Mucosa of descending colon (tissue), 3 donors: ENCODE measurements around the gene CLEC10A. TPM values are rescaled to one million over a fixed set of nuclear protein-coding genes. Genes with fewer than 3 reads are reported as not detected.

ENCODE experiments used
- ATAC-seq: fragments of 200-7000 bp; cut with Tn5 transposase; one replicate; pipeline ENCODE4 v1.9.1; 2020; ENCODE audit warnings: mild to moderate bottlenecking, moderate library complexity
- DNase-seq, 3 donors: peaks; one replicate each; pipeline ENCODE4 v3.0.0-alpha.2; 2020
- H3K36me3 ChIP-seq: fragments of 200-600 bp; one replicate; pipeline ENCODE4 v1.8.0; 2021; ENCODE audit warnings: low read depth, mild to moderate bottlenecking
- H3K4me1 ChIP-seq: fragments of 200-600 bp; one replicate; pipeline ENCODE4 v1.8.0; 2021; ENCODE audit warnings: low read depth, mild to moderate bottlenecking
- H3K4me3 ChIP-seq: fragments of 200-600 bp; one replicate; pipeline ENCODE4 v1.8.0; 2021; ENCODE audit warnings: mild to moderate bottlenecking
- H3K9me3 ChIP-seq: fragments of 200-600 bp; one replicate; pipeline ENCODE4 v1.8.0; 2021; ENCODE audit warnings: mild to moderate bottlenecking
- CTCF ChIP-seq: fragments of 200-600 bp; IDR thresholded peaks from one replicate; pipeline ENCODE4 v1.8.0; 2022; ENCODE audit warnings: antibody characterized with exemption, mild to moderate bottlenecking
- intact Hi-C, 2 donors: fragments of 100-400 bp; cut with DNase I in 1 of 2; cut with micrococcal nuclease in 1 of 2; formaldehyde crosslinking; loops; one replicate each; pipeline versions ENCODE4 v1.11.0 to v1.11.1; 2022; cut with DNase I, micrococcal nuclease
- total RNA-seq, 3 donors: library from RNA; stranded (reverse); fragmentation: NEBNext Ultra II Directional in 2 of 3; extraction: Animal tissue kit (Norgen Biotek cat#: 25700) in 2 of 3; gene quantifications; one replicate each; pipeline versions ENCODE4 v1.2.1 to v1.2.4, GENCODE V29; 2021 to 2023
- donor health status: DM: no; HTN: no; CAD: no; lungs with moderate emphysema.
- donor health status: DM: no; HTN: no; CAD: no.
- donor health status: DM: no; HTN: yes; CAD: no.

CLEC10A gene
- total RNA-seq, 3 donors from 2014 or later, result 3.1 to 15.1 (median 8.9) TPM

GRCh38 chr17:7109461-7110322 lies 29.6 kb upstream of the CLEC10A start:
- ATAC-seq, result no peak
- no peaks in the 10 kb centered on the region for H3K36me3 ChIP-seq
- H3K4me1 ChIP-seq, result no peaks in the 10 kb centered on the region
- H3K9me3 ChIP-seq, result no peaks in the 10 kb centered on the region
- no peak for DNase-seq
- H3K4me3 ChIP-seq, result no peak overlapping the region
- intact Hi-C loops, result no loop called here
- TF ChIP-seq CTCF, result no peak

GRCh38 chr17:7108981-7109380 lies 28.9 kb upstream of the CLEC10A start:
- intact Hi-C loops, result no loop called here
- Histone ChIP-seq H3K4me1 (no peaks in the 10 kb centered on the region), H3K4me3 (no peak overlapping the region), H3K9me3 (no peaks in the 10 kb centered on the region), H3K36me3 (no peaks in the 10 kb centered on the region)
- DNase-seq (no peak), ATAC-seq (no peak)
- no peak for TF ChIP-seq CTCF

- H3K36me3 ChIP-seq, result no peaks in the 10 kb centered on the region
- DNase-seq (no peak), ATAC-seq (no peak)
- H3K4me1 ChIP-seq, result no peaks in the 10 kb centered on the region
- H3K4me3 ChIP-seq, result no peak overlapping the region
- TF ChIP-seq CTCF, result no peak
- no peaks in the 10 kb centered on the region for H3K9me3 ChIP-seq
- intact Hi-C loops, result no loop called here
Observed at GRCh38 chr17:7108560-7108925, 28.5 kb upstream of the CLEC10A start.

GRCh38 chr17:7107795-7108559 lies 27.9 kb upstream of the CLEC10A start:
- ATAC-seq, result no peak
- no peak for DNase-seq
- Histone ChIP-seq H3K4me3 (no peak overlapping the region), H3K4me1 (no peaks in the 10 kb centered on the region), H3K9me3 (no peaks in the 10 kb centered on the region), H3K36me3 (no peaks in the 10 kb centered on the region)
- no peak for TF ChIP-seq CTCF
- intact Hi-C loops, result no loop called here

- Histone ChIP-seq H3K9me3 (no peaks in the 10 kb centered on the region), H3K36me3 (no peaks in the 10 kb centered on the region), H3K4me3 (no peak overlapping the region), H3K4me1 (no peaks in the 10 kb centered on the region)
- intact Hi-C loops, result no loop called here
- ATAC-seq (peak; percentile 54), DNase-seq (no peak)
- no peak for TF ChIP-seq CTCF
Observed at GRCh38 chr17:7107012-7107754, 27.1 kb upstream of the CLEC10A start.
